Progenitor cell of endocrine pancreas (in vitro differentiated cells): ENCODE data around the gene OGDH. TPM values are rescaled to one million over a fixed set of nuclear protein-coding genes. Genes with fewer than 3 reads are reported as not detected.

Experiments used
- DNase-seq: peaks from one replicate; pipeline ENCODE4 v3.0.0; 2021; ENCODE audit warnings: low spot score; ENCODE audit not compliant: unreplicated experiment
- H3K27ac Mint-ChIP-seq: 2 replicates; pipeline ENCODE4 v1.8.0; 2021; ENCODE audit warnings: mild to moderate bottlenecking, moderate library complexity, mixed read lengths
- H3K27me3 Mint-ChIP-seq: 2 replicates; pipeline ENCODE4 v1.8.0; 2021; ENCODE audit warnings: mixed read lengths
- H3K36me3 Mint-ChIP-seq: 2 replicates; pipeline ENCODE4 v1.8.0; 2022; ENCODE audit warnings: mixed read lengths; ENCODE audit not compliant: insufficient read depth
- H3K4me1 Mint-ChIP-seq: 2 replicates; pipeline ENCODE4 v1.8.0; 2021; ENCODE audit warnings: low read depth, mixed read lengths
- H3K4me3 Mint-ChIP-seq: 2 replicates; pipeline ENCODE4 v1.8.0; 2021; ENCODE audit warnings: low read depth, mild to moderate bottlenecking, moderate library complexity, mixed read lengths
- H3K9me3 Mint-ChIP-seq: 2 replicates; pipeline ENCODE4 v1.8.0; 2021; ENCODE audit warnings: low read depth, mixed read lengths
- total RNA-seq: library from RNA; stranded (reverse); gene quantifications from 2 replicates; pipeline ENCODE4 v1.2.1, GENCODE V29; 2021
- TF ChIP-seq, protein P1 (sequence below): fragments of 200-600 bp; sonication (generic); IDR thresholded peaks from one replicate; pipeline ENCODE4 v1.5.0; 2021; ENCODE audit warnings: antibody characterized with exemption, mild to moderate bottlenecking; ENCODE audit not compliant: unreplicated experiment

The OGDH gene
- total RNA-seq, 1 donor from 2014 or later: 105 TPM

DNA sequence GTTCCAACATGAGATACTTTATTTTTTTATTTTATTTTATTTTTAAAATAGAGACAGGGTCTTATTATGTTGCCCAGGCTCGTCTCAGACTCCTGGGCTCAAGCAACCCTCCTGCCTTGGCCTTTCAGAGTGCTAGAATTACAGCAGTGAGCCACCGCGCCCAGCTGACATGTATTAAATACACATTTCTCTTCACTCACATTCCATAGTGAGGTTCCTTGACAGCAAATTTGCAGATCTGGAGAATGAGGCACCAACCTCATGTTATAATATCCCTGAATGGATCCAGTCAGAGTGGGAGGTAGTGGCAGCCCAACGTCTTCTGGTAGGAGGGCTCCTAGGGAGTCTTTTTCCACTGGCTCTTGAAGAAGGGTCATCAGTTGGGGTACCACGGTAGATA, 46.1 kb downstream of the OGDH start:
- Mint-ChIP-seq H3K4me3 (no peak overlapping the region), H3K27me3 (no peaks in the 10 kb centered on the region), H3K9me3 (peaks cover 6% of the 10 kb centered on the region), H3K4me1 (no peaks in the 10 kb centered on the region), H3K27ac (peak overlapping the region; percentile 67), H3K36me3 (peaks cover 23% of the 10 kb centered on the region)
- TF ChIP-seq, protein P1, sequence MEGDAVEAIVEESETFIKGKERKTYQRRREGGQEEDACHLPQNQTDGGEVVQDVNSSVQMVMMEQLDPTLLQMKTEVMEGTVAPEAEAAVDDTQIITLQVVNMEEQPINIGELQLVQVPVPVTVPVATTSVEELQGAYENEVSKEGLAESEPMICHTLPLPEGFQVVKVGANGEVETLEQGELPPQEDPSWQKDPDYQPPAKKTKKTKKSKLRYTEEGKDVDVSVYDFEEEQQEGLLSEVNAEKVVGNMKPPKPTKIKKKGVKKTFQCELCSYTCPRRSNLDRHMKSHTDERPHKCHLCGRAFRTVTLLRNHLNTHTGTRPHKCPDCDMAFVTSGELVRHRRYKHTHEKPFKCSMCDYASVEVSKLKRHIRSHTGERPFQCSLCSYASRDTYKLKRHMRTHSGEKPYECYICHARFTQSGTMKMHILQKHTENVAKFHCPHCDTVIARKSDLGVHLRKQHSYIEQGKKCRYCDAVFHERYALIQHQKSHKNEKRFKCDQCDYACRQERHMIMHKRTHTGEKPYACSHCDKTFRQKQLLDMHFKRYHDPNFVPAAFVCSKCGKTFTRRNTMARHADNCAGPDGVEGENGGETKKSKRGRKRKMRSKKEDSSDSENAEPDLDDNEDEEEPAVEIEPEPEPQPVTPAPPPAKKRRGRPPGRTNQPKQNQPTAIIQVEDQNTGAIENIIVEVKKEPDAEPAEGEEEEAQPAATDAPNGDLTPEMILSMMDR: no peak
- DNase-seq: no peak

DNA sequence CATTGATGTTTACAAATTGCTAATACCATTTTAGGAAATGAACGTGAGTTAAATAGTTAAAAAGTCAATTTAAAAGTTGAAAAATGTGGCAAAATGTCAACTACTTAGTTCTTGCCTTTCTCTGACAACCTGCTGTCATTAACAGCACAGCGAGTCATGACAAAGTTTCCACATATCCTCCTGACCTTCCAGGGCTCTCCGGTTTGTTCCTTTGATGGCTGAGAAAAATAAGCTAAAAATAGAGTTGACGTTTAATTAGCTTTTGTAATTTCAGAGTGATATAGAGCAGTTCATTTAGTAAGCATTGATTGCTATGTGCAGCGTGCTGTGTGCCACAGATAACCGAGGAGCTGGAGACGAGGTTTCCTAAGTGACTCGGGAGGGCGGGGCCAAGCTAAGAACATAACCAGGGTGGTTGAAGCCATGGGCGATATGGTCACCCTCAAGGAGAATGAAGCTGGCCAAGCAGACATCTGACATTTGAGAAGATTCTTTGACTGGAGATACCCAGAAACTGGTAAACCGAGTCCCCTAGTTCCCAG, 47.9 kb downstream of the OGDH start:
- Mint-ChIP-seq H3K4me1 (no peaks in the 10 kb centered on the region), H3K27me3 (no peaks in the 10 kb centered on the region), H3K4me3 (no peak overlapping the region), H3K27ac (no peak overlapping the region), H3K36me3 (peaks cover 35% of the 10 kb centered on the region), H3K9me3 (peaks cover 13% of the 10 kb centered on the region)
- DNase-seq: no peak
- TF ChIP-seq, protein P1: no peak

DNA sequence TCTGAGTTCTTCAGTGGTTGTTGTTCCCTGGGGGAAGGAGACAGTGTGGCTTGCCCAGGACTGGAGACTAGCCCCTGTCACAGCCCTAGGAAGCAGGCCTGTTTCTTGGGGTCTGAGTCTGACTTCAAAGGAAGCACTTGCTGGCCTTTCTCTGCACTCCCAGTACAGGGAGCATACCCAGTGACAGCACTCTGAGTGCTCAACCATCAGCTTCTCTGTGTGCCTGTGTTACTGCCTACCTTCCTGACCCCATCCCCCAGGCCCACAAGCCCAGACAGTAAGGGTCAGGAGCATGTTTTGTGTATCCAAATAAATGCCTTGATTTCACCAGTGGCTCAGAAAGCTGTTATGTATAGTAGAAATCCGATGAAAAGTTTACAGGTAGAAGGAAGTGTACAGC, 48.9 kb downstream of the OGDH start:
- H3K4me3 Mint-ChIP-seq: no peak overlapping the region
- no peak overlapping the region for H3K27ac Mint-ChIP-seq
- no peaks in the 10 kb centered on the region for H3K4me1 Mint-ChIP-seq
- H3K27me3 Mint-ChIP-seq: no peaks in the 10 kb centered on the region
- peaks cover 23% of the 10 kb centered on the region for H3K9me3 Mint-ChIP-seq
- H3K36me3 Mint-ChIP-seq: peaks cover 44% of the 10 kb centered on the region
- TF ChIP-seq, protein P1: no peak
- no peak for DNase-seq

DNA sequence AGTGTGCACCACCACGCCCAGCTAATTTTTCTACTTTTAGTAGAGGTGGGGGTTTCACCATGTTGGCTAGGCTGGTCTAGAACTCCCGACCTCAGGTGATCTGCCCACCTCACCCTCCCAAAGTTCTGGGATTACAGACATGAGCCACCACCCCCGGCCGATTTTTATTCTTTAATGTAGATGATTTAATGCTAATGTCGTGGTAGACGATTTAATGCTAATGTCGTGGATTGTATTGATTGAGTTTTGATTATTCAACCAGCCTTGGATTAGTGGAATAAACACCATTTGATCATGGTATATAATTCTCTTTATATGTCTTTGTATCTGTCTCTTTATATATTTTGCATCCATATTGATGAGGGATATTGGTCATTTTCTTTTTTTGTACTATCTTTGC, 52.6 kb downstream of the OGDH start:
- peaks cover 30% of the 10 kb centered on the region for H3K9me3 Mint-ChIP-seq
- DNase-seq: no peak
- H3K36me3 Mint-ChIP-seq: peaks cover 51% of the 10 kb centered on the region
- no peak overlapping the region for H3K27ac Mint-ChIP-seq
- H3K4me1 Mint-ChIP-seq: no peaks in the 10 kb centered on the region
- TF ChIP-seq, protein P1: no peak
- no peak overlapping the region for H3K4me3 Mint-ChIP-seq
- no peaks in the 10 kb centered on the region for H3K27me3 Mint-ChIP-seq

DNA sequence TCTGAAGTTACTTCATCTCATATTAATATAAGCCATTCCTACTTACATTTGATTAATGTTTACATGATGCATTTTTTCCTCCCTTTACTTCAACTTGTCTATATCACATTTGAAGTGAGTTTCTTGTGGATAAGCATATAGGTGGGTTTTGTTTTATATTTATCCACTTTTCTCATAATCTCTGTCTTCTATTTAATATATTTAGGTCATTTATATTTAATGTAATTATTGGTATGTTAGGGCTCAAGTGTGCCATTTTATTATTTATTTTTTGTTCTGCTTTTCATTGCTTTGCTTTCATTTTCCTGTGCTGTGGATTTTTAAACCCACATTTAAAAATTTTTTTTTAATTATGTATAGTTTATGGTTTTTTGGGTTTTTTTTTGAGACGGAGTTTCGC, 54.8 kb downstream of the OGDH start:
- peaks cover 3% of the 10 kb centered on the region for H3K4me1 Mint-ChIP-seq
- no peaks in the 10 kb centered on the region for H3K27me3 Mint-ChIP-seq
- H3K36me3 Mint-ChIP-seq: peaks cover 47% of the 10 kb centered on the region
- peaks cover 30% of the 10 kb centered on the region for H3K9me3 Mint-ChIP-seq
- DNase-seq: no peak
- TF ChIP-seq, protein P1: no peak
- no peak overlapping the region for H3K4me3 Mint-ChIP-seq
- no peak overlapping the region for H3K27ac Mint-ChIP-seq
